AML-193 (cell line): Measurements from ENCODE around the gene LCN6.
"Not testable (repeated sequence)": the region's sequence is repeated elsewhere in the genome, so short reads cannot be mapped to it uniquely, and the experiment has no call there.

ENCODE experiments used
- DNase-seq, 2 experiments: peaks; one replicate each; lab custom pipeline; 2025; lab: John Stamatoyannopoulos, UW

The LCN6 gene

DNA sequence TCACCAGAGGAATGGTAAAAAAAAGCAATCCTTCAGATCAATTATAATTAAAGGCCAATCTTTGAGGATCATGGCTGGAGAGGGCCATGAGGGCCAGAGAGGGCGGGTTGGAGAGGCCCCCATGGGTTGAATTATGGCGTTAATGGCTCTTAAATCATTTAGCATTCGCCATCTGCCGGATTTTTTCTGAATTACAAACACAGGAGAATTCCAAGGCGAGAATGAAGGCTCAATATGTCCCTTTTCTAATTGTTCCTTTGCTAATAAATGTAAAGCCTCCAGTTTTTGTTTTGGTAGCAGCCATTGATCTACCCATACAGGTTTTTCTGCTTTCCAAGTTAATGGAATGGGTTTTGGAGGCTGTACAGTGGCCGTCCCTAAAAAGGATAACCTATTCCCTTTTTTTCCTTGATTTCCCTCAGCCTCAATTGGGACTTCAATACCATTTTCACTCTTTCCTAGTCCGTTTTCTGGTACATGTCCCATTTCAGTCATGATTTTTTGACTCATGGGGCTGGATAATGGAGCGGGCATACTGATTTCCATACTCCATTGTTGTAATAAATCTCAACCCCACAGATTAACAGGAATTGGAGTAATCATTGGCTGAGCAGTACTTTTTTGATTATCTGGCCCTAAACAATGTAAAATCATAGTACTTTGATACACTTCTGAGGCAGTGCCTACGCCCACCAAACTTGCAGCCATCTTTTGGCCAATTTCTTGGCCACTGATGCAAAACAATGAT, 36.1 kb upstream of the LCN6 start:
- DNase-seq: peak; percentile 13 to 18

DNA sequence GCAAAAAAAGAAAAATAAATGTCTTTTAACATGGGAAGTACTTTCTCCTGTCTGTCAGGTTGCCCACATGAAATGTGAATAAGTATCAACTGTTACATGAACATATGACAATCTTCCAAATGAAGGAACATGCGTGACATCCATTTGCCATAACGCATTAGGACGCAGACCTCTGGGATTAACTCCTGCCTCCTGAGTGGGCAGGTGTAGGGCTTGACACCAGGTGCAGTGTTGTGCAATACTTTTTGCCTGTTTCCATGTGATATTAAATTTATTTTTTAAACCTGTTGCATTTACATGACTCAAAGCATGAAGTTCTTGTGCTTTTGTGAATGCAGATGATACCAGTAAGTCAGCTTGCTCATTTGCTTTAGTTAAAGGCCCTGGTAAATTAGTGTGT, 34.1 kb upstream of the LCN6 start:
- no peak for DNase-seq

DNA sequence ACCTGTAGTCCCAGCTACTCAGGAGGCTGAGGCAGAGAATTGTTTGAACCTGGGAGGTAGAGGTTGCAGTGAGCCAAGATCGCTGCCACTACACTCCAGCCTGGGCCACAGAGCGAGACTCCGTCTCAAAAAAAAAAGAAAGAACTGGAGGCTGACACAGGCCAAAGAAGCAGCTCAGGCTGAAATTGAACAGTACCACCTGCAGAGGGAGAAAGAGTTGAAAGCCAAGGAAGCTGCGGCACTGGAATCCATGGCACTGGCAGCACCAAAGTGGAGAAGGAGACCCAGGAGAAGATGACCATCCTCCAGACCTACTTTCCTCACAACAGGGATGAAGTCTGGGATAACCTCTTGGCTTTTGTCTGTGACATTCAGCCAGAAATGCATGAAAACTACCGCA, 31.5 kb upstream of the LCN6 start:
- DNase-seq: no peak

DNA sequence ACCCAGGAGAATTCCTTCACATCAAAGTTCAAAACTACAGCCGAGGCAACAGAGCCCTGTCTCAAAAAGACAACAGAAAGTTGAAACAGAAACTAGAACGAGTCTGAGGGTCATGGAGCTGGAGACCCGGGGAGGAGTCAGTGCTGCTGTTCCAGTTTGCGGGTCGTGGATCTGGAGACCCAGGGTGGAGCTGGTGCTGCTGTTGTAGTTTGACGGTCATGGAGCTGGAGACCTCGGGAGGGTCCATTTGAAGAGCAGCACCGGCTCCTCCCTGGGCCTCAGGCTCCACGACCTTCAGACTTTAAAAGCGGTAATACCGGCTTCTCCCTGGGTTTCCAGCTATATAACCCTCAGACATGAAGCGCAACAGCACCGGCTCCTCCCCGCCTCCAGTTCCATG, 29.0 kb upstream of the LCN6 start:
- DNase-seq: no peak

DNA sequence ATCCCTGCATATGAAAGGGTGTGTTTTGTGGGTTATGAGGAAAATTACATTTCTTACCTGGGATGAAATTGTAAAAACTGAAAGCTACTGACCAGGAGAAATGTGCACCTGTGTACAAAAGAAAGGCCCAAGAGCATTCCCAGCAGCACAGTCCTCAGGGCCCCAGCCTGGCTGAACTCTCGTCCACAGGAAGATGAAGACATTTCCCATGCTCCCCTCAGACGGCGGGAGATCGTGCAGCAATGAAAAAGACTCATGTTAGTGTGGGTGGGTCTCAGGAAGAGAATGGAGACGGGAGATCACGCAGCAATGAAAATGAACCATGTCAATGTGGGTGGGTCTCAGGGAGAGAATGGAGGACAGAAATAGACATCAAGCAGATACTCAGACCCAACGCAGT, 28.6 kb upstream of the LCN6 start:
- no peak for DNase-seq

DNA sequence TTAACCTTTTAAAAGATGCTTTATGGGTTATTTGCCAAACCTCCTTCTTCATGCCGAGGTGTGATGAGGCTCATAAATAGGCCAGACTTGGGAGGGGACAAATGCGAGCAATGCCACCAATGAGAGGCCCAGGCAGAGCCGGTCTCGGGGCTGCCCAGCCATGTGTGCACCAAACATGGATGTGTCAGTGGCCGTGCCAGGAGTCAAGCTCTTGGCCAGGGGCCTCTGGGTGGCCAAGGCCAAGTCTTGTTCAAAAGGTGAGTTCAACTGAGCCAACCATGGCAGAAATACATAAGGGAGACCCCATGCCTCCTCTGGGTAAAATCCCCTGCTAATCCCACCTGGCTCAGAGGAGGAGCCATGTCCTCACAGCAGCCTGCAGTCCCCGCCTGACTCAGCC, 26.9 kb upstream of the LCN6 start:
- DNase-seq: no peak

DNA sequence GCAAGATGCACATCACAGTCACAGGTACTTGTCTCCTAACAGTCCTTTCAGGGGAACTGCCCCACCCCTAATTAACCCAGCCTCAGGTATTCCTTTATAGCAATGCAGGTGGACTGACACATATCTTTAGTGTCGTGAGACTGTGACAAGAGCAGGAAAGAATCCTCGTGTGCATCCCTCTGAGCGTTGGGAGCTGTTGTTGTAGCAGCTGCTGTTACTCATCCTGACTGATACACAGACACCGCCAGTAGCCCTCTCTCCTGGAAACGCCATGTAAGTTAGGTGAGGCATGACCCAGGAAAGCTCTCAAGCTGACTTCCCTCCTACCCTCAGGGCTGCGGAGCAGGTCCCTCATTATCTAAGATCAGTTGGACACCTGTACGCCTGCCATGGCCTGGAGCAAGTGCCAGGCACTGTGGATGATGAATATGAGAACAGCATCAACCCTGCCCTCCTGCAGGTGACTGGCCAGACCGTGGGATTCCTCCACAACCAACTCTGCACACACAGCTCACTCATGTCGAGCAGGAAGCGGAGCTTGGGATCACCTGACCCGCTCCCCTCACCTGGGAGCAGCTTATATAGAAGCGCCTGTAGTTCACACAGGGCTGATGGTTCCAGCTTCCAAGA, 26.2 kb upstream of the LCN6 start:
- no peak for DNase-seq

DNA sequence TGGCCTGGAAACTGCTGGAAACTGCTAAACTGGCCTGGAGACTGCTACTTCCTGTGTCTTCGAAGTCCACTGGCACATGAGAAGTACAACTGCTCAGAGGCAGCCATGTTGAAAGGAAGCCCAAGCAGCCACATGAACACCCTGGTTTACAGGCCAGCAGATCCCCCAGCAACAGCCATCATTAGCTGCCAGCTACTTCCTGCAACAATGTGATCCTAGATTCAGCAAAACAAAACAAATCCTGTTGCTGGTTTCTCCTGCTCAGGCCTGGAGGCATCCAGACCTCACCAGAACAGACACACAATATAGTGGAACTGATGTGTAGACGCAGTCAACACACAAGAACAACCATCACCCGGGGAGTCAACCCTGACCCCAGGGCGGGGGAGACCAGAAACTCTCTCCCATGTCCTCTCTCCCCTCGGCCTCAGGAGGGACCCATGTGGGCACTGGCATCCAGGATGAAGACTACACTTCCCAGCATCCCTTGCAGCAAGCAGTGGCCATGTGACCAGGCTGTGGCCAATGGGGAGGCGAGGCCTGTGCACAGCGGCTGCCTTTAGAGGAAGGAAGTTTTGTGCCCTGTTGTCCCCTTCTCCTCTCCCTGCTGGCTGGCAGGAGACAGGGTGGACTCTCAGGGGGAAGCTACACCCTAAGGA, 25.2 kb upstream of the LCN6 start:
- DNase-seq: peak; percentile 1 to 5

DNA sequence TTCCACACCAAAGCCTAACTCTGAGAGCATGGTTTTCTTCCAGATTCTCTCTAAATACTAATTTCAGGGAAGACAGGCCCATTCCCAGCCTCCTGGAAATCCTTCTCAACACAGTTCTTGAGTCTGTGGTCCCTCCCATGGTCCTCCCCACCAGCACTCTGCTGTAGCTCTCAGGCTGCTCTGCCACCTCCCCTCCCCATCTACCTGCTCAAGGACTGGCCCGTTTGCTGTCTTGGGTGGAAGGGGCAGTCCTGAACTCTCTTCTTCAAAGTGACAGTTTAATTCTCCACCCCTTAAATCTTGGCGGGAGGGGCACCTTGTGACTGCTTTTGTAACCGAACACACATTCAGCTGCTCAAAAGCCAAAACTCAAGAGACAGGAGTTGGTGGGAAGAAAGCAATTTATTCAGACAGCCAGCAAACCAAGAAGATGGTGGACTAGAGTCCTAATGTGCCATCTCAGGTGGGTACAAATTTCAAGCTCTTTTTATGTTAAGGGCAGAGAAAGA, 23.6 kb upstream of the LCN6 start:
- DNase-seq: no peak

DNA sequence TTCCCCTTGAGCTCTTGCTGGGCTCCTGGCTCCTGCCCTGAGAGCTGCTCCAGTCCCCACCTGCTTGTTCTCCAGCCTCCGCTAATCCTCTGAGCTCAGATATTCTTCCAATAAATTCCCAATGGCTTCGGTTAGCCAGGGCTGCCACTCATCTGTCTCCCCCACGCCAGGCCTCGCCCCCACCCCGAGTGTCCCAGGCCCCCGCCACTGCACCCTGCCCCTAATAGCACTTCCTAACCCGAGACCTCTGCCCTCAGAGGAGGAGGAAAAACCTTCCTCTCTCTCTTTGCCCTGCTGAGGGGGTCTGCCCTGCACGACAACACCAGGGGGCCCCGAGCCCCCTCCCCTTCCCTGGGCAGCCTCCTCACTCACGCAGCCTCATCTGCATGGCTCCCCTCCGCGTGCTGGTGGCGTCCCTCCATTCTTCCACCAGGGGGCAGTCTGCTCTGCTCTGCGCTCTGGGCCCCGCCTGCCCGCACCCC, 21.4 kb upstream of the LCN6 start:
- no peak for DNase-seq

DNA sequence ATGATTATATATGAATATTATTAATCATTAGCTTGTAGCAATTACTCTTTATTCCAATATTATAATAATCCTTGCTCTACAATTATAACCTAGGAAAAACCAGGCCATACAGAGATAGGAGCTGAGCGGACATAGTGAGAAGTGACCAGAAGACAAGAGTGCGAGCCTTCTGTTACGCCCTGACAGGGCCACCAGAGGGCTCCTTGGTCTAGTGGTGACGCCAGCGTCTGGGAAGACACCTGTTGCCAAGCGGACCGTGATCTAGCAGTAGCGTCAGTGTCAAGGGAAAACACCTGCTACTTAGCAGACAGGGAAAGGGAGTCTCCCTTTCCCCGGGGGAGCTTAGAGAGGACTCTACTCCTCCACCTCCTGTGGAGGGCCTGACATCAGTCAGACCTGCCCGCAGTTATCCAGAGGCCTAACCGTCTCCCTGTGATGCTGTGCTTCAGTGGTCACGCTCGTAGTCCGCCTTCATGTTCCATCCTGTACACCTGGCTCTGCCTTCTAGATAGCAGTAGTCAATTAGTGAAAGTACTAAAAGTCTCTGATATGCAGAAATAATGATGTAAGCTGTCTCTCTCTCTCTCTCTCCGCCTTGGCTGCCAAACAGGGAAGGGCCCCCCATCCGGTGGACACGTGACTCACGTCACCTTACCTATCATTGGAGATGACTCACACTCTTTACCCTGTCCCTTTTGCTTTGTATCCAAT, 18.2 kb upstream of the LCN6 start:
- DNase-seq: peak; percentile 13 to 22

DNA sequence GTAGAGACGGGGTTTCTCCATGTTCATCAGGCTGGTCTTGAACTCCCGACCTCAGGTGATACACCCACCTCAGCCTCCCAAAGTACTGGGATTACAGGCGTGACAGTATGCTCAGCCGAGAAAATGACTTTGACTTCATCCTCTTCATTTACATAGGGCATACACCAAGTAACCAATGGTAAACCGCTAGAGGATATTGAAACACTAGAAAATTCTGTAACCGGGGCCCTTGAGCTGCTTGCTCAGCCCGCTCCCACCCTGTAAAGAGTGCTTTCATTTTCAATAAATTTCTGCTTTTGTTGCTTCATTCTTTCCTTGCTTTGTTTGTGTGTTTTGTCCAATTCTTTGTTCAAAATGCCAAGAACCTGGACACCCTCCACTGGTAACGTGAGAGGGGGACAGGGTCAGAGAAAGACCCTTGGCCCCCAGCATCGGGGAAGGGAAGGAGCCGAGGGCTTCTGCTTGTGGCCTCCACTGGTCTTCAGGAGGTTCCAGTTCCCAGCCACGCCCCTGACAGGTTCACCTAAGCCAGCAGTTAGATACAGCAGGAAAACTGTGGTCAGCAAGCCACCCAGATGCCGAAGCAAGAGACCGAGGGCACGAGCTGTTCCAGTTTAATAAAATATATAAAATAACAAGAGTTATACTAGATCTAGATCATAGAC, 17.6 kb upstream of the LCN6 start:
- not testable (repeated sequence) for DNase-seq

DNA sequence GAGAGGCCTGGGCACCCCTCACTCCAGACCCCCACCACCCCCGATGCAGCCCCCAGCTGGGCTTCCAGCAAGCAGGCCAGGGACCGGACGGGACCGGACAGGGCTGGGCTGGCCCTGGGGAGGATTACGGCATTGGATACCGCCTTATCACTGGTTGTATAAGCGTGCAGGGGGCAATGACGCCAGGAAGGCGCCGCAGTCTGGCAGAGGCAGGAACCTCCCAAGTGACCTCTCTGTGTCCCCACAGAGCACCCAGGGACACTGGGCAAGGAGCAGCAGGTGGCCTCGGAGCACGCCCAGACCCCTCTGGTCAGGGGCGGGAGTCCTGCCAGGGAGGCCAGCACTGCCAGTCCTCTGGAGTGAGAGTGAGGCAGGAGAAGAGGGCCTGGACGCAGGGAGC, 16.7 kb upstream of the LCN6 start:
- DNase-seq: no peak

DNA sequence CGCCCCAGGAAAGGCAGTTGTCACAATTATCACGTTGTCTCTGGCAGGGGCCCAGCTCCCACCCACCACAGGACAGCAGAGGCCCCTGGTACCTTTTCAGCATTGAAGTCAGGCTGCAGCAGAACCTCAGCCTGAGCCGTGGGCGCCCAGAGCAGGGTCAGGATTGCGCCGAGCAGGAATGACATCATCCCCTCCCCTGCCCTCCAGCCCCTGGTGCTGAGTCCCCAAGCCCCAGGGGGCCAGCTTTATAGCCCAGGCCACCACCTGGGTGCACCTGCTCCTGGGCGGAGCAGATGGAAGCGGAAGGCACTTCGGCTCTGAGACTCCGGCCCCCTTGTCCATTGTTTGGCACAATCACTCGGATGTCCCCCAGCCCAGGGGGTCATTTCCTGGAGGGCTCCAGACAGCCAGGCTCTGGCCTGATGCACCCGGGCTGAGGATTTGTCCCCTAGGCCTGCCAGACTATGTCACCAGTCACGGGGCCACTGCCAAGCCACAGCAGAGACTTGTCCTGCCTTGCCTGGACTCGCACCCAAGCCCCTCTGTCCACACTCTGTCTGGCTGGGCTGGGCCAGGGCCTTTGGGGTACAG, 16.1 kb upstream of the LCN6 start, which contains the start of gene LCN15:
Gene LCN15 (minus strand): TSS at position 218 of the 591 bp plus-strand sequence. CDS start 30 bp downstream, at position 188.
- no peak for DNase-seq

DNA sequence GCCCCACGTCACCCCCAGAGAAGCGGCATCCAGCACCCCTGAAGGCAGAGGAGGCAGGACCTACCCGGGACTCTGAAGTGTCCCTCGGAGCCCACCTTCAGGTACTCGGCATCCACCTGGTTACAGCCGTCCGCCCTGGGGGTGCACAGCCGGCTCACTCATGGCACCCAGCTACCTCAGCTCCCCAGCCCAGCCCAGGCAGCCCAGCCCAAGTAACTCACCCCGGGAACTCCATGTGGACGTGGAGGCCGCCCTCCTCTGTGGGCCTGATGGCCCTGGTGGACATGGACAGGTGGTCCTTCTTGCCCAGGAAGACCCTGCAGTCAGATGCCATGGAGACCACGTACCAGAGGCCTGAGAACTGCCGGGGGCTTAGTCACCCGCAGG, 15.3 kb upstream of the LCN6 start:
- DNase-seq: no peak

DNA sequence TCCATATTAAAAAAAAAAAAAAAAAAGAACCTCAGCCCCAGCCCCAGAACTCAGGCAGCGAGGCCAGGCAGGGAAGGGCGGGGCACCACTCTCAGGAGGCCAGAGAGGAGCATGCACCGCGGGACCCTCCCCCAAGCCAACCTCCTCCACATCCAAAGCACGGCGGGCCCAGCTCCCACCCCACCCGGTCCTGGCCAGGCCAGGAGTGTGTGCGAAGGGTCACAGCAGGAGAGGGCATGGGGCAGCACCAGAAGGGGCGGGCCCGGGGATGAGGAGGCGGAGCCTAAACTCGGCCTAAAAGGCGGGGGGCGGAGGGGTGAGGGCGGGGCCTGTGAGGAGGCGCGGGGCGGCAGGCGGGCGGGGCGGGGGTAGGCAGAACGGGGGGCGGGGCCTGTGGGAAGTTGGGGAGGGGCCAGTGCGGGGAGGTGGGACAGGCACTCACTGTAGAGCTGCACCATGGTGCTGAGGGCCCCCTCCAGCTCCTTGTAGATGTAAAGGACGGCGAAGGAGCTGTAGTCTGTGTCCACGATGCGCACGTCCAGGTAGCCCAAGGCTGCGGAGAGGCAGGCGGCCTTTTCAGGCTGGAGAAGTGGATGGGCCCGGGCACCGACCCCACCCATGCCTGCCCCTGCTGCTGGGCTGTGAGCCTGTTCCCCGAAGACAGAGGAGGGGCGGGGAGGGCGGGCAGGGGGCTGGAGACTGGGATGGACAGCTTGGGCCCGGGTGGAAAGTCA, 14.8 kb upstream of the LCN6 start:
- no peak for DNase-seq

DNA sequence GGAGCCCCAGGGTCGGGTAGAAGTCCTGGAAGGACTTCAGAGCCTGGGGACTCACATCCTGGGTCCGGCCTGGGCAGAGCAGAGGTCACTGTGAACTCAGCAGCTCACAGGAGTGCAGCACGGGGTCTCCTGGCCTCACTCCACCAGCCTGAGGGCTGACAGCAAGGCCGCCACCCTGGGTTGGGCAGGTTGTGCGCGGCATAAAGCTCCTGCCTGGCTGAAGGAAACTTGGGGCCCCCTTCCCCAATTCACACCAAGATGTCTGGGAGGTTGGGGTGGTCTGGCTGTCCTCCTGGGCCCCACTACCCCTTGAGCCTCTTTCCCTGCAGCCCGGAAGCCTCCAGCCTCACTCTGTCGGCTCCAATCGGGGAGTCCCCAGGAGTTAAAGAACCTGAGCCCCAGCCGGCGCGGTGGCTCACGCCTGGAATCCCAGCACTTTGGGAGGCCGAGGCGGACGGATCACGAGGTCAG, 13.9 kb upstream of the LCN6 start:
- no peak for DNase-seq

DNA sequence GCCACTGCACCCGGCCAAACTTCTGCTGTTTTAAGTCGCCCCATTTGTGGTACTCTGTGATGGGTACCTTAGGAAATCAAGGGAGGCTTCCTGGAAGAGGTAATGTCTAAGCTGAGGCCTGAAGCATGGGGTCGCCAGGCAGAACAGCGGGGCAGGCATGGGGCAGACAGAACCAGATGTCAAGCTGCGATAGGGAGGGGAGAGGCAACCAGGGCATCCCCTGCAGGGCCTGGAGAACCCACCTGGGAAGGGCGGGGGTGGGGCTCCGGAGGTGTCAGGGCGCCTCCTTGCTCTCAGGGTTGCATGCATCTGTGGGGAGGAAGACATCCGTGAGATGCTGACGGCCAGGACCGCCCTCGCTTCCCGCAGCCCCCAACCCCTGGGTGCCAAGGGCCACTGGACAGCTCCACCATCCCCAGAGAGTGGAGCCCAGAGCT, 13.2 kb upstream of the LCN6 start:
- DNase-seq: no peak

DNA sequence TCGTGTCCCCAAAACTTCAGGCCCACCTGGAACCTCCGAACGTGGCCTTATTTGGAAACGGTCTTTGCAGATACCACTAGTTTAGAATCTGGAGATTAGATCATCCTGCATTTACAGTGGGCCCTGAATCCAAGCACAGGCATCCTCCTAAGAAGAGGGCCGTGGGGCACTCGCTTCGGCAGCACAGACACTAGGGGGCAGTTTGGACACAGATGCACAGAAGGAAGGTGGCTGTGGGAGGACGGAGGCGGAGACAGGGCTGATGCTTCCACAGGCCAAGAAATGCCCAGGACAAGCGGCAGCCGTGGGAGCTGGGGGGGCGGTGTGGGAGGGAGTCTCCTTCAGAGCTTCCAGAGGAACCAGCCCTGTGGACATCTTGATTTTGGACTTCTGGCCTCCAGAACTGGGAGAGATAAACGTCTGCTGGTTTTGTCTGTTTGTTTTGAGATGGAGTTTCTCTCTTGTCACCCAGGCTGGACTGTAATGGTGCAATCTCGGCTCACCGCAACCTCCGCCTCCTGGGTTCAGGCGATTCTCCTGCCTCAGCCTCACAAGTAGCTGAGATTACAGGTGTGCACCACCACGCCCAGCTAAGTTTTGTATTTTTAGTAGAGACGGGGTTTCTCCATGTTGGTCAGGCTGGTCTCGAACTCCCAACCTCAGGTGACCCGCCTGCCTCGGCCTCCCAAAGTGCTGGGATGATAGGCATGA, 12.7 kb upstream of the LCN6 start:
- DNase-seq: peak; percentile 43 to 73

DNA sequence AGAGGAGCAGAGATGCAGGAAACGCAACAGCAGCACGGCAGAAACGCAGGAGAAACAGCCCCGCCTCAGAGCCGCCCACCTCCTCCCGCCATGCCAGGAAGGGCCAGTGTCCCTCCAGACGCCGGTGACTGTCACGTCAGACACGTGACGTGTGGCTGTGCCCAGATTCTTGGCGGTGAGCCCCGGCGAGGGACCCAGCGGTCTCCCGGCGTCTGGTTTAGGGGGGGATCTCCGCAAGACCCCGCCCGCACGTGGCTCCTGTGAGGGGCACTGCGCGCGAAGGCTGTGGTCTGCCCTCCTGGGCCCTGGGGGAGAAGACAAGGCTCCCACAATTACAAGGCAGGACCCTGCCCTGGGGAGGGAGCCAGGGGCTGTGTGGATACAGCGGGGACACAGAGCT, 12.1 kb upstream of the LCN6 start:
- DNase-seq: no peak
